Osteoblast (primary cell): Measurements from ENCODE around the gene ZSCAN5B. TPM values are rescaled to one million over a fixed set of nuclear protein-coding genes. Genes with fewer than 3 reads are reported as not detected.
A peak's percentile ranks its signal among the peaks of the same experiment; 100 is the strongest.
"Not testable (repeated sequence)": the region's sequence is repeated elsewhere in the genome, so short reads cannot be mapped to it uniquely, and the experiment has no call there.

ENCODE experiments used
- DNase-seq: peaks from one replicate; pipeline ENCODE4 v3.0.0; 2011; ENCODE audit warnings: low spot score, mixed read lengths; ENCODE audit not compliant: insufficient read length; ENCODE audit errors: missing footprints
- H2AFZ ChIP-seq: 2 replicates; pipeline ENCODE4 v1.6.0; 2011; ENCODE audit warnings: mild to moderate bottlenecking, low read length
- H3K27ac ChIP-seq: 2 replicates; pipeline ENCODE4 v1.5.1; 2011; ENCODE audit warnings: mild to moderate bottlenecking, low read depth, low read length, moderate library complexity
- H3K27me3 ChIP-seq: 2 replicates; pipeline ENCODE4 v1.6.0; 2012; ENCODE audit warnings: mild to moderate bottlenecking, control low read depth, inconsistent platforms, low read length, moderate library complexity; ENCODE audit not compliant: insufficient read depth
- H3K36me3 ChIP-seq: 2 replicates; pipeline ENCODE4 v1.5.1; 2011; ENCODE audit warnings: mild to moderate bottlenecking, low read length, control low read depth, moderate library complexity; ENCODE audit not compliant: insufficient read depth
- H3K4me1 ChIP-seq: 2 replicates; pipeline ENCODE4 v1.5.1; 2011; ENCODE audit warnings: mild to moderate bottlenecking, low read length, control low read depth, moderate library complexity; ENCODE audit not compliant: insufficient read depth
- H3K4me2 ChIP-seq: 2 replicates; pipeline ENCODE4 v1.6.0; 2011; ENCODE audit warnings: mild to moderate bottlenecking, low read length; ENCODE audit not compliant: insufficient read depth
- H3K4me3 ChIP-seq: fragments of 200-600 bp; sonication (generic); 3 replicates; pipeline ENCODE4 v1.5.1; 2012; ENCODE audit warnings: mild to moderate bottlenecking, low read length, inconsistent platforms; ENCODE audit not compliant: insufficient read depth
- H3K79me2 ChIP-seq: 2 replicates; pipeline ENCODE4 v1.6.0; 2012; ENCODE audit warnings: mild to moderate bottlenecking, low read length, control low read depth, inconsistent platforms; ENCODE audit not compliant: insufficient read depth
- H3K9me3 ChIP-seq: 2 replicates; pipeline ENCODE4 v1.5.1; 2011; ENCODE audit warnings: low read depth, low read length, control low read depth
- H4K20me1 ChIP-seq: 2 replicates; pipeline ENCODE4 v1.6.0; 2012; ENCODE audit warnings: mild to moderate bottlenecking, low read length, control low read depth; ENCODE audit not compliant: insufficient read depth
- CTCF ChIP-seq: IDR thresholded peaks from 2 replicates; pipeline ENCODE4 v1.5.1; 2011; ENCODE audit warnings: mild to moderate bottlenecking, low read depth, low read length, moderate library complexity; ENCODE audit errors: extremely low read depth
- total RNA-seq: library from RNA; depleted of rRNA; stranded (reverse); fragments of >200 nt; gene quantifications from 2 replicates; pipeline ENCODE4 v1.2.3, GENCODE V29; 2012

The ZSCAN5B gene
- total RNA-seq, 1 donor: under 0.01 TPM

- DNase-seq: no peak
- Histone ChIP-seq H3K79me2 (peaks cover 11% of the 10 kb centered on the region), H2AFZ (no peak overlapping the region), H3K36me3 (peaks cover 7% of the 10 kb centered on the region), H3K9me3 (no peaks in the 10 kb centered on the region), H3K27ac (no peak overlapping the region), H3K4me2 (no peak overlapping the region), H3K4me3 (no peak overlapping the region), H3K4me1 (no peaks in the 10 kb centered on the region), H3K27me3 (no peaks in the 10 kb centered on the region), H4K20me1 (peaks cover 18% of the 10 kb centered on the region)
- TF ChIP-seq CTCF: no peak
These were observed 44.1 kb downstream of the ZSCAN5B start for GRCh38 chr19:56153507-56153906.

- no peak for TF ChIP-seq CTCF
- no peaks in the 10 kb centered on the region for H3K9me3 ChIP-seq
These were observed 44.9 kb downstream of the ZSCAN5B start for GRCh38 chr19:56152644-56153043.

GRCh38 chr19:56150358-56150757 lies 47.2 kb downstream of the ZSCAN5B start:
- DNase-seq: peak; percentile 46
- no peaks in the 10 kb centered on the region for H3K9me3 ChIP-seq
- H3K4me3 ChIP-seq: no peak overlapping the region
- peaks cover 11% of the 10 kb centered on the region for H3K79me2 ChIP-seq
- H2AFZ ChIP-seq: no peak overlapping the region
- no peaks in the 10 kb centered on the region for H3K27me3 ChIP-seq
- H3K27ac ChIP-seq: no peak overlapping the region
- H4K20me1 ChIP-seq: peaks cover 18% of the 10 kb centered on the region
- no peak overlapping the region for H3K4me2 ChIP-seq
- TF ChIP-seq CTCF: no peak
- no peaks in the 10 kb centered on the region for H3K4me1 ChIP-seq
- H3K36me3 ChIP-seq: peaks cover under 1% of the 10 kb centered on the region

More at GRCh38 chr19:56152644-56153043, 44.9 kb downstream of the ZSCAN5B start:
- peaks cover 18% of the 10 kb centered on the region for H4K20me1 ChIP-seq
- DNase-seq: no peak
- H3K4me1 ChIP-seq: no peaks in the 10 kb centered on the region
- H3K27ac ChIP-seq: no peak overlapping the region
- H3K79me2 ChIP-seq: peaks cover 11% of the 10 kb centered on the region
- no peak overlapping the region for H3K4me3 ChIP-seq
- no peak overlapping the region for H3K4me2 ChIP-seq
- no peaks in the 10 kb centered on the region for H3K27me3 ChIP-seq
- peaks cover 5% of the 10 kb centered on the region for H3K36me3 ChIP-seq
- H2AFZ ChIP-seq: no peak overlapping the region

- Histone ChIP-seq H3K4me1 (no peaks in the 10 kb centered on the region), H3K27ac (no peak overlapping the region), H4K20me1 (peaks cover 18% of the 10 kb centered on the region), H2AFZ (no peak overlapping the region), H3K27me3 (no peaks in the 10 kb centered on the region), H3K4me3 (no peak overlapping the region), H3K36me3 (no peaks in the 10 kb centered on the region), H3K9me3 (no peaks in the 10 kb centered on the region), H3K4me2 (no peak overlapping the region), H3K79me2 (peaks cover 15% of the 10 kb centered on the region)
- no peak for TF ChIP-seq CTCF
- DNase-seq: peak; percentile 27
These were observed 47.9 kb downstream of the ZSCAN5B start for GRCh38 chr19:56149656-56150038.

- H3K4me3 ChIP-seq, H3K27me3 ChIP-seq, H3K27ac ChIP-seq, H3K4me1 ChIP-seq, H3K4me2 ChIP-seq, H3K9me3 ChIP-seq, H3K36me3 ChIP-seq, H2AFZ ChIP-seq: not testable (repeated sequence)
- DNase-seq: peak; percentile 8
- Histone ChIP-seq H4K20me1 (peaks cover 18% of the 10 kb centered on the region), H3K79me2 (peaks cover 20% of the 10 kb centered on the region)
These were observed 48.5 kb downstream of the ZSCAN5B start for GRCh38 chr19:56148955-56149655.
